ENCODE data around the gene CLDN19.

The CLDN19 gene

DNA sequence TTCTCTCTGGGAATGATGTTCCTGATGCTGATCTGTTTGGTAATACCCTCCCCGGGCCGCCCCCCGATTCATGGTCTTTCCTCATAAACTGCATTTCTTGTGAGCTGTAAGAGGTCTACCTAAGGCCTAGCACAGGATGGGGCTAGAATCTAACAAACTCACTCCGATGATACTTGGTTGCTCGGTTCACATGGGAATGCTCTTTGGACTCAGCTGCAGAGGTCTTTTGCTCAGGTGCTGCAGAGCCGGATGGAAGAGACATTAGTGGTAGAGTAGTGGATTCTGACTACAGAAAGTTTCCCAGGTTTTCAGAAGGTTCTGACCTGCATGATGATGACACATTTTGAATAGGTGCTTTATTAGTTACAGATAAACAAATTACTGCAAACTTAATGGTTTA is 36.5 kb upstream of the CLDN19 start:
- Histone ChIP-seq H3K36me3 (ENCODE audit: low read depth) (peaks cover 29% of the 10 kb centered on the region), H3K9me3 (ENCODE audit: severe bottlenecking) (no peaks in the 10 kb centered on the region), H3K4me1 (ENCODE audit: insufficient read depth, poor library complexity, severe bottlenecking) (no peaks in the 10 kb centered on the region), H3K27ac (ENCODE audit: poor library complexity, severe bottlenecking) (no peak overlapping the region), H3K27me3 (ENCODE audit: insufficient read depth, poor library complexity, severe bottlenecking) (no peaks in the 10 kb centered on the region), H3K4me3 (ENCODE audit: severe bottlenecking) (no peak overlapping the region)
- DNase-seq (ENCODE audit: low spot score): no peak
- TF ChIP-seq, protein P1, sequence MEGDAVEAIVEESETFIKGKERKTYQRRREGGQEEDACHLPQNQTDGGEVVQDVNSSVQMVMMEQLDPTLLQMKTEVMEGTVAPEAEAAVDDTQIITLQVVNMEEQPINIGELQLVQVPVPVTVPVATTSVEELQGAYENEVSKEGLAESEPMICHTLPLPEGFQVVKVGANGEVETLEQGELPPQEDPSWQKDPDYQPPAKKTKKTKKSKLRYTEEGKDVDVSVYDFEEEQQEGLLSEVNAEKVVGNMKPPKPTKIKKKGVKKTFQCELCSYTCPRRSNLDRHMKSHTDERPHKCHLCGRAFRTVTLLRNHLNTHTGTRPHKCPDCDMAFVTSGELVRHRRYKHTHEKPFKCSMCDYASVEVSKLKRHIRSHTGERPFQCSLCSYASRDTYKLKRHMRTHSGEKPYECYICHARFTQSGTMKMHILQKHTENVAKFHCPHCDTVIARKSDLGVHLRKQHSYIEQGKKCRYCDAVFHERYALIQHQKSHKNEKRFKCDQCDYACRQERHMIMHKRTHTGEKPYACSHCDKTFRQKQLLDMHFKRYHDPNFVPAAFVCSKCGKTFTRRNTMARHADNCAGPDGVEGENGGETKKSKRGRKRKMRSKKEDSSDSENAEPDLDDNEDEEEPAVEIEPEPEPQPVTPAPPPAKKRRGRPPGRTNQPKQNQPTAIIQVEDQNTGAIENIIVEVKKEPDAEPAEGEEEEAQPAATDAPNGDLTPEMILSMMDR (IDR thresholded peaks at IDR 0.05; ENCODE audit: poor library complexity, severe bottlenecking): no peak
- ATAC-seq (ENCODE audit: low read depth): no peak

DNA sequence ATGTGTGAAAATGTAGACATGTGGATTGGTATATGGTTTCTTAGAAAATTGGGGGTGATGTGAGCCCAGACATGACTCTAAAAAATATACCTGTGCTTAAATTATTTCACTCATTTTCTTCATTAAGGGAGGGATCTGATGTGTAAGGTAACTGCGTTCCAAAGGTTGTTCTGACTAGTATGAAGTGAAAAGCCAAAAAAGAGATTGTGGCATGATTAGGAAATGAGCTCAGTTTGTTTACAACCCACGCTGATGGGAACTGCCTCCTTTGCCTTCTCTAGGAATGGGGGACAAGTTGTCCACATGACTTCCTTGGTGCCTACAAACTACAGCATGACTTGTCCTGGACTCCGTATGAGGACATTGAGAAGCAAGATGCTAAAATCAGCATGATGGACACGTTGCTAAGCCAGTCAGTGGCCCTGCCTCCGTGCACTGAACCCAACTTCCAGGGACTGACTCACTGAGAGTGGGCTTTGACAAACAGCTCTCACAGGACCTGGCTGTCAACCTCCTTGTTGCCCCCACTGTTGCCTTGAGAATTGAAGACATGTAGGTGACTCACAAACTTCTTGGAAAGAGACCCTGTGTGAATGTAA is 35.0 kb upstream of the CLDN19 start:
- TF ChIP-seq, protein P1 (IDR thresholded peaks at IDR 0.05; ENCODE audit: poor library complexity, severe bottlenecking): no peak
- no peak overlapping the region for H3K27ac ChIP-seq (ENCODE audit: poor library complexity, severe bottlenecking)
- H3K36me3 ChIP-seq (ENCODE audit: low read depth): peaks cover 36% of the 10 kb centered on the region
- DNase-seq (ENCODE audit: low spot score) (no peak), ATAC-seq (ENCODE audit: low read depth) (no peak)
- no peaks in the 10 kb centered on the region for H3K4me1 ChIP-seq (ENCODE audit: insufficient read depth, poor library complexity, severe bottlenecking)
- H3K27me3 ChIP-seq (ENCODE audit: insufficient read depth, poor library complexity, severe bottlenecking): no peaks in the 10 kb centered on the region
- no peaks in the 10 kb centered on the region for H3K9me3 ChIP-seq (ENCODE audit: severe bottlenecking)
- no peak overlapping the region for H3K4me3 ChIP-seq (ENCODE audit: severe bottlenecking)

DNA sequence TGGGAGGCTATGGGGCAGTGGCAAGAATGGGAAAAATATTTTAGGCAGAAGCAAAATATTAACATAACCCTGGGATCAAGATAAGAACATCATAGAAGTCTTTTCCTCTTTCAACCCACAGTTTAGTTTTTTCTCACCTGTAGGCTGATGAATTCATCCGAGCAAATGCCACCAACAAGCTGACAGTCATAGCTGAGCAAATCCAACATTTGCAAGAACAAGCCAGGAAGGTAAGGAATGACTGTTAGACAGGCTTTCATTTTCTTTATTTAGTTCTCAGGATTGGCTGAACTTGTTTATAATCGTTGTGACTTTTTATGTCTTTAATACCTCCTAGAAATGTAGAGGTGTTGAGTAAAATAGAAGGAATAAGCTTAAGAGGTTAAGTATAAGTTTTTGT is 33.4 kb upstream of the CLDN19 start:
- TF ChIP-seq, protein P1 (IDR thresholded peaks at IDR 0.05; ENCODE audit: poor library complexity, severe bottlenecking): no peak
- Histone ChIP-seq H3K27me3 (ENCODE audit: insufficient read depth, poor library complexity, severe bottlenecking) (no peaks in the 10 kb centered on the region), H3K4me3 (ENCODE audit: severe bottlenecking) (no peak overlapping the region), H3K36me3 (ENCODE audit: low read depth) (peaks cover 34% of the 10 kb centered on the region), H3K27ac (ENCODE audit: poor library complexity, severe bottlenecking) (no peak overlapping the region), H3K9me3 (ENCODE audit: severe bottlenecking) (no peaks in the 10 kb centered on the region), H3K4me1 (ENCODE audit: insufficient read depth, poor library complexity, severe bottlenecking) (no peaks in the 10 kb centered on the region)
- ATAC-seq (ENCODE audit: low read depth): no peak
- no peak for DNase-seq (ENCODE audit: low spot score)

DNA sequence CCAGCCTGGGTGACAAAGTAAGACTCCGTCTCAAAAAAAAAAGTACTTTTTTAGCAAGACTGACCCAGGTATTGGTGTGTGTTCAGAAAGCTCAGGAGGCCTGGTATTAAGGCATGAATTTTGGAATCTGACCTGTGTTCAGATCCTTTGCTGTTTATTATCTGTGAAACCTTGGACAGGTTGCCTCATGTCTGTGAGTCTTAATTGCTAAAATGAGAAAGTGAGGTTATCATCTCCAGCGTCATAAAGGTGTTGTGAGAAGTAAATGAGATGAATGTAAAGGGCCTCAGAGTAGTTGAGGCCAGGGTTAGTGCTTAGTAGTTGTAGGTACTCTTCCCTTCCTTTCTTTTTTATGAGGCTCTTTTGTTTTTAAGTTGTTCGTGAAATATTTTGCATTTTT is 29.8 kb upstream of the CLDN19 start:
- Histone ChIP-seq H3K9me3 (ENCODE audit: severe bottlenecking) (no peaks in the 10 kb centered on the region), H3K36me3 (ENCODE audit: low read depth) (peaks cover 20% of the 10 kb centered on the region), H3K4me3 (ENCODE audit: severe bottlenecking) (no peak overlapping the region), H3K4me1 (ENCODE audit: insufficient read depth, poor library complexity, severe bottlenecking) (peaks cover 4% of the 10 kb centered on the region), H3K27ac (ENCODE audit: poor library complexity, severe bottlenecking) (no peak overlapping the region), H3K27me3 (ENCODE audit: insufficient read depth, poor library complexity, severe bottlenecking) (no peaks in the 10 kb centered on the region)
- no peak for ATAC-seq (ENCODE audit: low read depth)
- no peak for DNase-seq (ENCODE audit: low spot score)
- TF ChIP-seq, protein P1 (IDR thresholded peaks at IDR 0.05; ENCODE audit: poor library complexity, severe bottlenecking): no peak

DNA sequence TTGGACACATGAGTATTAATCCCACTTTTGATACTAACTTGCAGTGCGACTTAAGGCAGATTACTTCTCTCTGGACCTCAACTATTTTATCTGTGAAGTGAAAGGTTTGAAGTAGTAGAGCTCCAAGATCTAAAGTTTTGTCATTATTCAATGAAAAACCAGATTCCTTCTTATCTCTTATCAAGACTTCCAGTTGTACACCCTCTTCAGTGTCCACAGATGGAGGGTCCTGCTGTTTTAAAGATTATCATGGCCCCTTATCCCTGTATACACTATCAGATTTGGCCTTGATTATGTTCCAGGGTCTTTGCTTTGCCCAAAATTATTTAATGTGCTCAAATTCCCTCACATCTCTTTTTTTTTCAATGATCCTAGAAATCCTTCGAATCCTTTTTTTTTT is 28.1 kb upstream of the CLDN19 start:
- Histone ChIP-seq H3K27me3 (ENCODE audit: insufficient read depth, poor library complexity, severe bottlenecking) (no peaks in the 10 kb centered on the region), H3K4me3 (ENCODE audit: severe bottlenecking) (peak overlapping the region; percentile 83), H3K4me1 (ENCODE audit: insufficient read depth, poor library complexity, severe bottlenecking) (peaks cover 4% of the 10 kb centered on the region), H3K27ac (ENCODE audit: poor library complexity, severe bottlenecking) (no peak overlapping the region), H3K36me3 (ENCODE audit: low read depth) (peaks cover 7% of the 10 kb centered on the region), H3K9me3 (ENCODE audit: severe bottlenecking) (no peaks in the 10 kb centered on the region)
- no peak for ATAC-seq (ENCODE audit: low read depth)
- TF ChIP-seq, protein P1 (IDR thresholded peaks at IDR 0.05; ENCODE audit: poor library complexity, severe bottlenecking): no peak
- DNase-seq (ENCODE audit: low spot score): no peak
